HG03280 (cell line): Measurements from ENCODE around the gene RAB30.
"Not testable (repeated sequence)": the region's sequence is repeated elsewhere in the genome, so short reads cannot be mapped to it uniquely, and the experiment has no call there.

ENCODE experiments used
- ATAC-seq: cut with Tn5 transposase; IDR thresholded peaks from one replicate; pipeline ENCODE4 v1.9.1; 2021; ENCODE audit warnings: mild to moderate bottlenecking, moderate library complexity; ENCODE audit not compliant: unreplicated experiment

Gene RAB30

DNA sequence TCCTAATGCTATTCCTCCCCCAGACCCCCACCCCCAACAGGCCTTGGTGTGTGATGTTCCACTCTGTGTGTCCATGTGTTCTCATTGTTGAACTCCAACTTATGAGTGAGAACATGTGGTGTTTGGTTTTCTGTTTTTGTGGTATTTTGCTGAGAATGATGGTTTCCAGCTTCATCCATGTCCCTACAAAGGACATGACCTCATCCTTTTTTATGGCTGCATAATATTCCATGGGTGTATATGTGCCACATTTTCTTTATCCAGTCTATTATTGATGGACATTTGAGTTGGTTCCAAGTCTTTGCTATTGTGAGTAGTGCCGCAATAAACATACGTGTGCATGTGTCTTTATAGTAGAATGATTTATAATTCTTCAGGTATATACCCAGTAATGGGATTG, 121.2 kb downstream of the RAB30 start:
- not testable (repeated sequence) for ATAC-seq

DNA sequence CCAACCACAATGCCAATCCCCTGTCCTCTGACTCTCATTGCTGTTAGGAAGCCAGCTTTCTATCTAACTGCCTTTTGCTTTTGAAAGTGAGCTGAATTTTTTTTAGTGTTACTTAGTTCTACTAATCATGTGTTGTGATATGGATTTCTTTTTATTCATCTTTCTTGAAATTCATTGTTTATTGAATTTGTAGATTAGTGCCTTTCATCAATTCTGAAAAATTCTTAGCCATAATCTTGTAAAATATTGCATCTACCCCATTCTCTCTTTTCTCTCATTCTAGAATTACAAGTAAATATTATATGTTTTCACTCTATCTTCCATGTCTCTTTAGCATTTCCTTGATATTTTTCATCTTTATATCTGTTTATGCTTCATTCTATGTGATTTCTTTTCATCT, 122.3 kb downstream of the RAB30 start:
- ATAC-seq = no peak

DNA sequence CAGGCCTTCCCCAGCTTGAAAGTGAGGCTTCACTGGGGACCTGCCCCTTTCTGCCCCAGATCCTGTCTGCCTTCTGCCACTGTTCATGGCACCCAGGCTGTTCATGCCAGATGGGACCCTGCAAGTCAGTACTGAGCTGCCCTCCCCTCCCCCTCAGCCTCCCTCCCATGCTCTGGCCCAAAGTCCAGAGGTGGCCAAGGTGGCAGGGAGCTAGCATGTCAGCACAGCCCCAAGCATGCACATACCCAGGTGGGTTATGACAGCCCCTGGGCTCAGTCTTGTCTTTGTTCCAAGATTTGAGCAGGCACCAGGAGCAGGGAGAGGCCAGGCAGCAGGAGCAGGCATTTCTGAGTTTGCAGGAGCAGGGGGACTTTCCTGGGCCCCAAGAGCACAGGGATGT, 126.0 kb downstream of the RAB30 start:
- no peak for ATAC-seq

DNA sequence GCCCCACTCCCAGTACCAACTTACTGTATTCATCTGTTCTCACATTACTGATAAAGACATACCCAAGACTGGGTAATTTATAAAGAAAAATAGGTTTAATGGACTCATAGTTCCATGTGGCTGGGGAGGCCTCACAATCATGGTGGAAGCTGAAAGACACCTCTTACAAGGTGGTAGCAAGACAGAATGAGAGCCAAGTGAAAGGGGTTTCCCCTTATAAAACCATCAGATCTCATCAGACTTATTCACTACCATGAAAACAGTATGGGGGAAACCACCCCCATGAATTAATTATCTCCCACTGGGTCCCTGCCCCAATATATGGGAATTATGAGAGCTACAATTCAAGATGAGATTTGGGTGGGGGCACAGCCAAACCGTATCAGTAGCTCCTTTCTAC, 126.7 kb downstream of the RAB30 start:
- not testable (repeated sequence) for ATAC-seq

DNA sequence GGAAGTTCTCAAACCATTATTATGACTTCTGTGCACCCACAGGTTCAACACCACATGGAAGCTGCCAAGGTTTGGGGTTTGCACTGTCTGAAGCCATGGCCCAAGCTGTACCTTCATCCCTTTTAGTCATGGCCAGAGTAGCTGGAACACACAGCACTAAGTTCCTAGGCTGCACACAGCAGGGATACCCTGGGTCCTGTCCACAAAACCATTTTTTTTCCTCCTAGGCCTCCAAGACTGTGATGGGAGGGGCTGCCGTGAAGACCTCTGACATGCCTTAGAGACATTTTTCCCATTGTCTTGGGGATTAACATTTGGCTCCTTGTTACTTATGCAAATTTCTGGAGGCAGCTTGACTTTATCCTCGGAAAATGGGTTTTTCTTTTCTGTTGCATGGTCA, 127.5 kb downstream of the RAB30 start:
- no peak for ATAC-seq

DNA sequence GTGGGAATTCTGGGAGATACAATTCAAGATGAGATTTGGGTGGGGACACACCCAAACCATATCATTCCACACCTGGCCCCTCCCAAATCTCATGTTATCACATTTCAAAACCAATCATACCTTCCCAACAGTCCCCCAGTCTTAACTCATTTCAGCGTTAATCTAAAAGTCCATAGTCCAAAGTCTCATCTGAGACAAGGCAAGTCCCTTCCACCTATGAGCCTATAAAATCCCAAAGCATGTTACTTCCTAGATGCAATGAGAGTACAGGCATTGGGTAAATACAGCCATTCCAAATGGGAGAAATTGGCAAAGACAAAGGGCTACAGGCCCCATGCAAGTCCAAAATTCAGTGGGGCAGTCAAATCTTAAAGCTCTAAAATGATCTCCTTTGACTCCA, 128.3 kb downstream of the RAB30 start:
- ATAC-seq = not testable (repeated sequence)

DNA sequence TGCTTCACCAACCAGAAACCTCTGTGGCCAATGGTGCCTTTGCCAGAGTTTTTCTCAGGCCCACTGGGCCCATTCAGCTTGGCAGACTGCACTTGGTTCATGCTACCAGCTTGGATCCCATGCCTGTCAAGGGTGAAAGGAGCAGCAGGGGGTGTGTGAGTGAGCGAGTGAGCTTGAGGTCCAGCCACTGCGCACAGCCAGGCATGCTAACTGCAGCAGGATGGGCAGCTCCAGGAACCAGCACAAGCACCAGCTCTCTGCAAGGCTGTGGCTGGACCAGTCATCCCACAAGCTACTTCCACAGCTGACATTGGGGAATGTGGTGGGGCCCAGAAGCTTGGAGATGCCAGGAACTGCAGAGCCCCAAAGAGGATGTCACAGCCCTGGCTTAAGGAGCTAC, 129.3 kb downstream of the RAB30 start:
- no peak for ATAC-seq

DNA sequence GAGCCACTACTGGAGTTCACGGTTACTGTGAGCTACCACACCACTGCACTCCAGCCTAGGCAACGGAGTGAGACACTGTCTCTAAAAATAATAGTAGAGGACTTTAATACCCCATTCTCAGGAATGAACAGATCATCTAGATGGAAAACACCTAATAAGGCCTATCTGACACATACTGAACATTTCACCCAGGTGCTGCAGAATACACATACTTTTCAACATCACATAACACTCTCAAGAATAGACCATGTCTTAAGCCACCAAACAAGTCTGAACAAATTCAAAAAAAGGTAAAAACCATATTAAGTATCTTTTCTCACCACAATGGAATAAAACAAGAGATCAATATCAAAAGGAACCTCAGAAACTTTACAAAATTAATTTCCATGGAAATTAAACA, 132.2 kb downstream of the RAB30 start:
- ATAC-seq = no peak

DNA sequence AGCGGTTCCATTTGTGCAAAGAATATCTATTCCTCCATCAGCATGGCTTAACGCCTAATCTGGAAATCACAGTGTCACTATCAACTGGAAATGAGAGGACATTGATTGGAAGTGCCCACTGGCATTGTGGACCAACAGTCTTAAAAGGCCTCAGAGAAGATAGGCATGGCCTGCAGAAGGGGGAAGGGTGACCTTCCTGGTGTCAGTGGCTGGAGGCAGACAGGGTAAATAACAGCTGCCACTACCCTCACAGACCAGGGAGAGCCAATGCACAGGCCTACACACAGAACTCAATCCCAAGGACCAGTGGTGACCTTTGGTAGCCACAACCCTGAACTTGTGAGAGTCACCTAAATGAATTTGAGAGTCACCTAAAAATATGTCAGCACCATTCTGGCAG, 134.1 kb downstream of the RAB30 start:
- ATAC-seq = no peak

DNA sequence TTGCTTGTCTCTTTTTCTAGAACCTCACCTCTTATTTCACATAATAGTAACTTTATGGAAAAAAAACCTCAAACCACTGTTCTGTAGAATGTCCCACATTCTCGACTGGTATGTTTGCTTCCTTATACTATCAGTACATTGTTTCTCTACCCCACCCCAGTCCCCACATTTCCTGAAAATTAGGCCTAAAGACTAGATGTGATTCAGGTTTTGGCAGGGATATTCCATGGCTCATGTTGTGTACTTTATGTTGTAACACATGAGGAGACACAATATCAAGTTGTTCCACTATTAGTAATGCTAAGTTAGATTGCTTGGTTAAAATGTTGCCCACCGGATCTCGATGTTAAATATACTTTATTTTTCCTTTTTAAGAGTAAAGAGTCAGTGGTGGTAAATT, 135.4 kb downstream of the RAB30 start:
- ATAC-seq = no peak

DNA sequence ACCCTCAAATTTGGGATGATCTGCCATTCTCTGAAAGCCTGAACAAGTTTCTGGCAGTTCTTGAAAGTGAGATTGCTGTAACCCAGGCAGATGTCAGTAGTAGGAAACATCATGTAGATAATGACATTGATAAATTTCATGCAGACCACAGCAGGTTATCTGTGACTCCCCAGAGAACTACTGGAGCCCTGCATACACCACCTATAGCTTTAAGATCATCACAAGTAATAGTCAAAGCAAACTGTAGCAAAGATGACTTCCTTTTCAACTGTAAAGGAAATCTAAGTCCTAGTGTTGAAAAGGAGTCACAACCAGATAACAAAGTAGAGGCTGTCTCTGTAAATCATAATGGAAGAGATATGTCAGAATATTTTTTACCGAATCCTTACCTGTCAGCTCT, 139.1 kb downstream of the RAB30 start:
- ATAC-seq = no peak

DNA sequence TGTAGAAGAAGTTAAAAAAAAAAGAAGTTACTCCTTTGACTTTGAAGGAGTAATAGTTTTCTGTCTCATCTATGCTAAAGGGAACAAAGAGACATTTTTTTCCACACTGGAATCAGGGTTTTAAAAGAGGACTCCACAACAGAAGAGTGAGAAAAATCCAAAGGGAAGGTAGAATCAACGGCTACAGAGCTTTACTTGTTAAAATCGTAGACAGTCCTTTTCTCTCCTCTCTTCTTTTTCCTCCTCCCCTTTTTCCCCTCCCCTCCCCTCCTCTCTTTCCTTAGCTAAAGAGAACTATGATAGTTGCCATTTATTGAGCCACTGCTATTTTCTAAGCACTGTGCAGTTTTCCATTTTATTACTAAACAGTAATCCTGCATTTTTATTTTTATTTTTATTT, 141.0 kb downstream of the RAB30 start:
- no peak for ATAC-seq

DNA sequence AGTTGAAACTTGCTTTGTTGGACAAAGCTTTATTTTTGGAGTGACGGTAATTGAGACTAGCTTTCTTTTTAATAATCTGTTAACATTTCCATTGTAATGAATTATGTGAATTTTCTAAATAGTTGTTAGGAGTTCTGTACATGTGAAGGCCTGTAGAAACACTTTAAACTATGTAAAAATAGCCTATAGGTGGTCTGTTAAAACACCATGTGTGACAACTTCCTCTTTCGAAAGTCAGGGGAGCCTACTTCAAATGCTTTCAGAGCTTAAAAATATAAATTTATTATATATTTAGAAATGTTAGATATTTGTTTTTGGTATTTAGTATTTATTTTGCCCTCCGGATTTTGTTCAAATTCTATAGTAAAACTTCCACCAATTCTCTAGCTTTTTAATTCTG, 141.5 kb downstream of the RAB30 start:
- ATAC-seq = no peak

DNA sequence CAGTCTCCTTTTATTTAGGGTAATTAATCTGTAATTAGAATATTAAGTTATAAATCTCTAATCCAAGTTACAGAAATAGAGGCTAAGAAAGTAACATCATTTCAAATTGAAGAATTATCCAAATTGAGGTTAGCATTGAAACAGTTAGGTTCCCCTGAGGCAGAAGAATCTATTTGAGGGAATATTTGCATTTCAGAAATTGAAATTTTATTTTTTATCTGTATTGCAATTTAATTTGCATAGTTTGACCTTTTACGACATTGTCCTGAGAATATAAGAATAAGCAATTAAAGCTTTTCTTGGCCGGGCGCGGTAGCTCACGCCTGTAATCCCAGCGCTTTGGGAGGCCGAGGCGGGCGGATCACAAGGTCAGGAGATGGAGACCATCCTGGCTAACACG, 142.6 kb downstream of the RAB30 start:
- no peak for ATAC-seq

DNA sequence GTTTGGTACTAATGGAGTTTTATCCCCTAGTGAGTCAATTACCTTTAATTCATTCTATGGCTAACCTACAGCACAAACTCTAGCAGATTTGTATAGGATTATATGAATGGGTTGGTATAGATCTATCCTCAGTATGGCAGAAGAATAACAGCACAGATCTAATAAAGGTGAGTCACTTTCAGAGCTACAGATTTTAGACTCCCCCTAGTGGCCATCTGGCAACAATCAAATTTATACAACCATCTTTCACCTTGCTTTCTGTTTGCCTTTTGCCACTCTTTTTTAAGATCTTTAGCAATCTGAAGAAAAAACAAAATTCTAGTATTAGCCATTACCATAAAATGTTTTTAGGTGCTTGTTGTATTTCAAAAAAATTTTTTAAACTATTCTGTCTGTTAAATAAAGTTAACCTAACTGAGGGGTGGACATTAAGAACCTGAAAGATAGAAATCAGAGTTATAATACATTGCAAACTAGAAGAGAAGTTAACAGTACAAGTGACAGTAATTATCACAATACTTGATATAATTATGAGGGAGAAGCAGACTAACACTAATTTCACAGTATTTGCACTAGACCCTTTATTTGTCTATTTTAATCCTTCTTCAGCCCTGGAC, 144.3 kb downstream of the RAB30 start:
- peak; percentile 68 for ATAC-seq

DNA sequence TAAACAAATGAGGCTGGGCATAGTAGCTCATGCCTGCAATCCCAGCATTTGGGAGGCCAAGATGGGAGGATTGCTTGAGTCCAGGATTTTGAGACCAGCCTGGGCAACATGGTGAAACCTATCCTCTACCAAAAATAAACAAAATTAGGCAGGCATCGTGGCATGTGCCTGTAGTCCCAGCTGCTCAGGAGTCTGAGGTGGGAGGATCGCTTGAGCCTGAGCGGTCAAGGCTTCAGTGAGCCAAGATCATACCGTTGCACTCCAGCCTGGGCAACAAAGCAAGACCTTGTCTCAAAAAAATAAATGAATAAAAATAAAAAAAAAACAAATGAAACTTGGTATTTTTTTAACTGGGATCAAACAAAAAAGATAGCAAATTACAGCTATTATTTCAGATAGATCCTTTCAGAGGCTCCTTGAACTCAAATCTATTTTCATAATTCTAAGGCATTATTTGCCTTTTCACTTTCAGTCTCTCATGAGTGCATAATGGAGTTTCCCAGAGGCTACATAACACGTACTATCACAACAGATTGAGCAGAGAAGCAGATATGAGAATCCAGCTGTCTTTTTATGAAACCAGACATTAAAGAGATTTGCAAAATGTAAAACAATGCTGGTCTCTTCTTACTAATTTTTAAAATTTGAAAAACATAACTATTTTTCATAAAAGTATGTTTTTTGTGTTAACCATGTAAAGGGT, 147.0 kb downstream of the RAB30 start:
- no peak for ATAC-seq
